HG03175 (cell line): ENCODE measurements around the gene SLC43A3.

Experiments used
- ATAC-seq: cut with Tn5 transposase; IDR thresholded peaks from one replicate; pipeline ENCODE4 v1.9.1; 2021; ENCODE audit warnings: mild to moderate bottlenecking, moderate library complexity; ENCODE audit not compliant: unreplicated experiment

Gene SLC43A3

DNA sequence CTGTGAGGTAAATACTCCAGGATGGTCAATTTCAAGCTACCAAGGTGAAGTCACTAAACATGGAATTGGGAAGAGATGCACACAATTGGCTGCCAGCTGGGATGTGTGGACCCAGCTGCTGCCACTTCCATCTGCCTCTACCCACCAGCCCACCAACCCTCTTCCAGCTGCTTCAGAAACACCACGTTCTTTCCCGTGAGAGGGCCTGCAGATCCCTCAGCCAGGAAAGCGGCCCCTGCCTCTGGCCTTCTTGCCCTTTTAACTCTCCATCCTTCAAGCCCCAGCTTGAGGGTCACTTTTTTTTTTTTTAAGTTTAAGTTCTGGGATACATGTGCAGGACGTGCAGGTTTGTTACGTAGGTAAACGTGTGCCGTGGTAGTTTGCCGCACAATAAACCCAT is 65.9 kb downstream of the SLC43A3 start:
- no peak for ATAC-seq

DNA sequence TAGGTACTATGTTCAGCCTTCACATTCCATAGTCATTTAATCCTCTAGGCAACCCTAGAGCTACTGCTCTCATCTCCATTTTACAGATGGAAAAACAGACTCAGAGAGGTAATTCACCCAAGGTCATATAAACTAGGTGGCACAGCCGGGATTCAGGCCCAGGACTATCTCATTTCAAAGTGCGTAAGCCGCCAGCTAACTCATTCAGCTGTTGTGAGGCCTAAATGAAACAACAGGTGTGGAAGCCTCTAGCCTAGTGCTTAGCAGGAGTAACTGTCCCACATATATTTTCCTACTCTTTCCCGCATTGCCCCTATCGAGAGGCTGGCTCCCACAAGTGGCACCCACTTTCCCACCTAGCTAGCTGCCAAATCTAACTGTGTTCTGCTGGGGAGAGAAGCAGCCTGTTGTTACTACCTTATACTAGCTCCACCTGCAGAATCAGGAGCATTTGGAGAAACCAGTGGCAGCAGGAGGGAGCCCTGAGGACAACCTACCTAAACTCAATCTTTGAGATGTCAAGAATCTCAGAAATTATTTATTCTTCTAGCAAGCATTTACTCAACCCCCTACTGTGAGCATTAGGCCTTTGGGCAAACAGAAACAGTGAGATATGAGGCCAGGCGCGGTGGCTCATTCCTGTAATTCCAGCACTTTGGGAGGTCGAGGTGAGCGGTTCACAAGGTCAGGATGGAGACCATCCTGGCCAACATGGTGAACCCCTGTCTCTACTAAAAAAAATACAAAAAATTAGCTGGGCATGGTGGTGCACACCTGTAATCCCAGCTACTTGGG is 66.8 kb downstream of the SLC43A3 start:
- no peak for ATAC-seq

DNA sequence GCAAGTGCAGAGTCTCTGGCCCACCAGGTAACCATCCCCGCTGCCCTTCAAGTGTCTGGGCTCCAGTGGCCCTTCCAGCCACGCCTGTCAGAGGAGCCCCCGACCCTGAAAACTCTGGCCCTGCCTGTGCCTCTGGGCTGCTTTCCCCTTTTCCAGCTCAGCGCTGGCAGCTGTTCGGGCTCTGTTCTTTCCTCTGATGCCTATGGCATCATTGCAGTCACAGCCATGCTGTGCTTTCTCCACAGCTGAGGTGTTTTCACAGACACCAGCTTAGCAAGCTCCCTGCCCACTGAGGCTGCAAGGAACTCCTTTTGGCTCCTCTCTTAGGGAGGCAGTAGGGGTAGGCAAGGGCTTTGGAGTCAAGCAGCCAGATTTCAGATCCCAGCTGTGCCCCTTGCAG is 67.5 kb downstream of the SLC43A3 start:
- no peak for ATAC-seq

DNA sequence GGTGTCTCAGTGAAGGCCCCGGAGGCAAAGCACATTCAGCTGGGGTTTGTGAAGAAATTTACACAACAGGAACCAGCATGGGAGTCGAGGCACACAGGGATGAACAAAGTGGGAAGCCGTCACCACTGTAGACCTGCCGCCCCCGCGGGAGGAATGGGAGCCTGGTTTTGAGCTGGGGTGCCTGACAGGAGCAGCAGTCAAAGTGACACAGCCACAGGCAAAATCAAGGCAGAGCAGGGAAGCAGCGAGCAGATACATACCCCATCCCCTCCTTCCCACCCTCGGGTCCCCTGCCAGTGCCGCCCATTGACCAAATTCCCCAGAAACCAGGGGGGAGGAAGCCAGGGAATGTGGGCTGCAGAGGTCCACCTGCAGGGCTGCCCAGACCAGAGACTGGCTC is 67.9 kb downstream of the SLC43A3 start:
- no peak for ATAC-seq

DNA sequence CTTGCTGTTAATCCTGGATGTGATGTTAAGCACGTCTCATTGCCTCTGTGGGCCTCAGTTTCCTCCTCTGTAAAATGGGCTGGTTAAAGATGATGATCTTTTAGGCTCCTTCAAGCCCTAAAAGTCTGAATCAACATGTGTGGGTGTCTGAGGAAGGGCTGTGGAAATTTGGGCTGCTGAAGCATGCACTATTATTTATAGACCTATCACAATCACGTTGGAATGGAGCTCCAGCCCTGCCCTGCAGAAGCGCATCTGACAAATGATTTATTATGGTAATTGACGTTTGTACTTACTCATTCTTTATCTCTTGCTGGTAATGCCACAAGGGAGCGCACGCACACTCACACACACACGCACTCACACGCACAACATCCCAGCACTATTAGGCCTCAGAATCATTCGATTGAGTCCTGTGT is 68.4 kb downstream of the SLC43A3 start:
- ATAC-seq: no peak

DNA sequence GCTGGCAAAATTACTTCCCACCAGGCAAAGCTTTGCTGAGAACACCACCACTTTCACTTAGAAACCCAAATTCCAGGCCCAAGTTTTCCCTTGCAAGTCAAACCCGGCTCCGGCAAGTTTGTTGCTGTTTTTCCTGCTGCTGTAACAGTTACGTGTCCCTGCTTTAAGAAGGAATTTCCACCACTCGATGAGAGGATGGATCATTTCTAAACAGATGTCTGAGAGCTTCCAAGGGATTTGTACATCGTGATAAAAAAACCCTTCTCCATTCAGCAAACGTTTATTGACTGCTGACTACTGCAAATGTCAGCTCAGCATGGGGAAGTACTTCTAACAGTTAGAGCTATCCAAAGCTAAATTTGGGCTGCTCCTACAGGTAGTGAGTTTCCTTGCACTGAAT is 69.1 kb downstream of the SLC43A3 start:
- no peak for ATAC-seq

DNA sequence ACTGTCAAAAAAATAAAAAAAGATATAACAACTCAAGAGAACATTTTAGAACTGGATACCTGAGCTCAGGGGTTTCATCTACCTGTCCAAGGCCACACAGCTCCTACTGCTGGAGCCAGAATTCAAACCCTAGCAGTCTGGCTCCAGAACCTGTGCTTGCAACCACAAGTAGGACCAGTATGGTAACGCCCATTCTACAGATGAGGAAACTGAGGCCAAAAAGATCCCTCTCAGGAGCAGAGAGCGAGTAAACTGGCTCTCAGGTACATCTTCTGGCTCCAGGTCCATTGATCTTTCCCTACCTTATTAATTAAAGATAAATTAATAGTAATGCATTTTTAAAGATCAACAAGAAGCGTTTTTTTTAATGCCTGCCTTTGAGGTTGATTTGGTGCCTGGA is 69.6 kb downstream of the SLC43A3 start:
- no peak for ATAC-seq
